GM19455 (cell line): ENCODE results near the gene LRG1.

ENCODE experiments used
- ATAC-seq: cut with Tn5 transposase; IDR thresholded peaks from one replicate; pipeline ENCODE4 v1.9.1; 2021; ENCODE audit not compliant: unreplicated experiment

Gene LRG1

GRCh38 chr19:4539693-4540581 is at the start of gene LRG1:
Gene LRG1, minus strand, starts transcription at chr19:4540036. Its CDS starts 23 bp downstream, at chr19:4540013.
- no peak for ATAC-seq

DNA sequence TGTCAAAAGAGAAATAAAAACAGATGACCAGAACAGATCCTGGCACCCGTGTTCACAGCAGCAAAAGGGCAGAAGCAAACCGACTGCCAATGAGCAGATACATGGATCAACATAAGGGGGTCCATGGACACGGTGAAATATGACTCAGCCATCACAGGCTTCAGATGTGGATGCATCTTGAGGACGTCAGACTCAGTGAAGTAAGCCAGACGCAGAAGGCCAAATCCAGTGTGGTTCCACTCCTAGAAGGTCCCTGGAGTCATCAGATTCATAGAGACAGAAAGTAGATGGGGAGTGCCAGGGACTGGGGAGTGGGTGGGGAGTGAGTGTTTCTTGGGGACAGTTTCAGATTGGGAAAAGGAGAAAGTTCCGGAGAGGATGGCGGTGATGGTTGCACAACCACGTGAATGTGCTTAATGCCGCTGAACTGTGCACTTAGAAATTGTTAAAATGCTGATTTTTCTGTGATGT is 48.5 kb upstream of the LRG1 start:
- ATAC-seq, result no peak

GRCh38 chr19:4587527-4587926 is 47.7 kb upstream of the LRG1 start:
- ATAC-seq, result no peak

DNA sequence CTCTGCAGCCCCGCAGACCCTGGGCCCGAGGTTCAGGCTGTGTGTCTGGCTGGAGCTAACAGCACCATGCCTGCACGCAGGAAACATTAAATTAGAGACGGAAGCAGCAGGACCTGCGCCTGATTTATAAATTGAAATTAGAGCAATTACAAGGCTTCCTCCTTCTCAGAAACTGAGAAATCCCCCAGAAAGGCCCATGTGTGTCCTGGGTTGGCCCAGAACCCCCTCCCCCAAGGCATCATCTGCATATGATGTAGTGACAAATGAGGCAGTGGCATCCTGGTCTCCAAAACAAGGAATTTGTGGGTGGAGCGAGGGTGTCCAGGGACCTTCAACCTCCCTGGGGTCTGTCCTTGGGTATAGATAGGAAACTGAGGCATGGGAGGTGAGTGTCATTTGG is 46.9 kb upstream of the LRG1 start:
- ATAC-seq, result no peak

- ATAC-seq, result no peak
These were observed 46.4 kb upstream of the LRG1 start for GRCh38 chr19:4586245-4586644.

- no peak for ATAC-seq
These were observed 45.7 kb upstream of the LRG1 start for GRCh38 chr19:4585556-4585955.

DNA sequence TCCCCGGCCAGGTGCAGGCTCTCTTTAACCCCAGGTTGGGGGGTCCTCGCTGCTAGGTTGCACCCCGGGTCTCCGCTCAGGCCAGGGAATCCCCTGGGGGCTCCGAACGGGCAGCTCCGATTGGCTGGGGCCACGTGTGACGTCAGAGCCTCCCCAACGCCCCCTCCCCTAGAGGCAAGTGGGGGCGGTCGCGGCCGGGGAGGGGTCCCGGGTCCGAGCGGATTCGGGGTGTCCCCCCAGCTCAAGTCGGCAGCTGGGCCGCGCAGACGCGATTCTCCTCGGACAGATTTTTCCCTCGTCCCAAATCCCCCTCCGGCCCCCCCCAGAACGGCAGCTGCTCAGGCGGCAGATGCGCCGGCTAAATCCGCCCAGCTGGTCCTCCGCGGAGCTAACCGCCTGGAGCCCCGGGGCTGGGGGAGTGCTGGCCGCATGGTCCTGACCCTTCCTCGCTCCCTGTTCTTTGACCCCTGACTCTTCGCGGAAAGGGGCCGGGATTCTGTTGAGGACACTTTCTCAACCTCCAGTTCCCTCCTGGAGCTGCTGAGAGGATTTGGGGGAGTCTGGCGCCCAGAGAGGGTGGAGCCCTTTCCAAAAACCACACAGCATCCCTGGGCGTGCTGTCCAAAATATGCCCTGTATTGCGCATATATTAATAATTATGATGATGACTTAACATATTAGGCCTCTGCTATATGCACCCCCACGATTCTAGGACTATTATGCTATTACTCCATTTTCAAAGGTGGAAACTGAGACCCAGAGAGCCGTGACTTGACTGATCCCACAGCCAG is 45.0 kb upstream of the LRG1 start:
- no peak for ATAC-seq

- ATAC-seq, result no peak
These were observed 44.3 kb upstream of the LRG1 start for GRCh38 chr19:4583961-4584669.

GRCh38 chr19:4582980-4583842 is 43.4 kb upstream of the LRG1 start:
- ATAC-seq, result no peak

- ATAC-seq, result no peak
These were observed 42.1 kb upstream of the LRG1 start for GRCh38 chr19:4581666-4582553.

DNA sequence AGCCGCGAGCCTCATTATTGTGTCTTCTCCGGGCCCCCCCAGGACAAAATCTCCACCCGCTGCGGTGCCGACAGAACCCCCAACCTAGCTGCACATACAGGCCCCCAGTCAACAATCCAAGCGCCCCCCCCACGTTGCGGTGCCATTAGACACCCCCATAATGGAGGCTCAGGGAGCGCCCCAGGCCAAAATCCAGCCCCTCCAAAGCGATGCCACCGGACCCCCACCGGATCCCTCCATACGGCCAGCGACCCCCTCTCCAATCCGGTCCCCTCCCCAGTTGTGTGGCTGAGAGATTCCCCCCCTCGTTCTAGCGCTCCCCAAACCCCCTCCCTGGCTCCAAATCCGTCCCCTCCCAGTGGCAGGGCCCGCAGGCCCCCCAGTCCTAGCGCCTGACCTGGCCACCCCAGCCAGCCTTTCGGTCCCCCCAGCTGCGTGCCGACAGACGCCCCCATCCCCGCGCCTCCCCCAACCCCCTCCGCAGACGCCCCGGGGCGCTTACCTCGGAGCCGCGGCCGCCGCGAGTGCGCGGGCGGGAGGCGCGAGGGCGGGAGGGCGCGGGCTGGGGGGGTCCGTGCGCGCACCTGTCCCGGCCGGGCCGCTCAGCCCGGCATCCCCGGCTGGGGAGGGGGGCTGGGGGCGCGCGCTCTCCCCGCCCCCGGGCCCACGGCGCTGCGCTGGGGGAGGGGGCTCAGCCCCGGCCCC is 41.3 kb upstream of the LRG1 start:
- ATAC-seq, result no peak

GRCh38 chr19:4580021-4580901 is 40.4 kb upstream of the LRG1 start:
- ATAC-seq, result no peak

DNA sequence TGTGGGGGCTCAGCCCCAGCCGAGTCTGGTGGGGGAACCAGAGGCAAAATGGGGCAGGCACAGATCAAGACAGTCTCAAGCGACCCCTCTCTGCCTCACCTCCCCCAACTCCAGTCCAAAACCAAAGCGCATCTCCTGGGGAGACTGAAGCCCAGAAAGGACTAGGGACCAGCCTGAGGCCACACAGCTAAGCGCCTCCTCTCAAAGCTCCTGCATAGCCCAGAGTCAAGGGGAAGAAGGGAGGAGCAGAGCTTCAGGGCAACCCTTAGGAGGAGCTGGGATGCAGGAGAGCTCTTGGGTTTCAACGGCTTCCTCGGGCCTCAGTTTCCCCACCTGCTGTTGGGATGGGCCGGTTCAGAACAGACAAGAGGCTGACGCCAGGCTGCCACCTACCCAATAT is 39.6 kb upstream of the LRG1 start:
- no peak for ATAC-seq

DNA sequence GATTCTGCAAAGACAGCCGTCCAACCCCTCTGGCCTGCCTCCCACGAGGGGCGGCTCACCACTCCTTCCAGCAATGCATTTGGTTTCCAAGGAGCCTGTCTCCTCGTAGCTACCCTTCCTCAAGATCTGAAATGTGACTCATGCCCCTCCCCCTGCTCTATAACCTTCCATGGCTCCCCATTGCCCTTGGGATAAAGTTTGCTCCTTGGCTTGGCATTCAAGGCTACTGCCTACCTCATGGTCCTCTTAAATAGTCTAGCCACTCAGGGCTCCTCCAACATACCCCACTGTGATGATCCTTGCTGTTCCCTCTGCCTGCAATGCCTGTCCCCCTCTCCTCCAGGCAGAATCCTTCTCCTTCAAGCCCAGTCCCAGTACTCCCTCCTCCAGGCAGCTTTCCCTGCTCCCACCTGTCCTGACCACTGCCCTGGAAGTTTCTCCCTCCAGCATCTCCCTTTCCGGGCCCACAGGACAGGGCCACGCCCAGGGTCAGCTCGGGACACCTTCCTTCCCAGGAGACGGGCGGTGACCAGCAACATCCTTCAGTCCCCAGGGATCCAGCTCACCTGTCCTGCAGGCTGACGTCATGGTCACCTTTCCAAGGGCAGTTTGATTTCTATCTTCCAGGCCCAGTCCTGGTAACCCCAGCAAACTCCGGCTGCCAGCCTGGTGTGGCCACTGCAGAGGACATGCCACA is 38.9 kb upstream of the LRG1 start:
- ATAC-seq, result no peak

DNA sequence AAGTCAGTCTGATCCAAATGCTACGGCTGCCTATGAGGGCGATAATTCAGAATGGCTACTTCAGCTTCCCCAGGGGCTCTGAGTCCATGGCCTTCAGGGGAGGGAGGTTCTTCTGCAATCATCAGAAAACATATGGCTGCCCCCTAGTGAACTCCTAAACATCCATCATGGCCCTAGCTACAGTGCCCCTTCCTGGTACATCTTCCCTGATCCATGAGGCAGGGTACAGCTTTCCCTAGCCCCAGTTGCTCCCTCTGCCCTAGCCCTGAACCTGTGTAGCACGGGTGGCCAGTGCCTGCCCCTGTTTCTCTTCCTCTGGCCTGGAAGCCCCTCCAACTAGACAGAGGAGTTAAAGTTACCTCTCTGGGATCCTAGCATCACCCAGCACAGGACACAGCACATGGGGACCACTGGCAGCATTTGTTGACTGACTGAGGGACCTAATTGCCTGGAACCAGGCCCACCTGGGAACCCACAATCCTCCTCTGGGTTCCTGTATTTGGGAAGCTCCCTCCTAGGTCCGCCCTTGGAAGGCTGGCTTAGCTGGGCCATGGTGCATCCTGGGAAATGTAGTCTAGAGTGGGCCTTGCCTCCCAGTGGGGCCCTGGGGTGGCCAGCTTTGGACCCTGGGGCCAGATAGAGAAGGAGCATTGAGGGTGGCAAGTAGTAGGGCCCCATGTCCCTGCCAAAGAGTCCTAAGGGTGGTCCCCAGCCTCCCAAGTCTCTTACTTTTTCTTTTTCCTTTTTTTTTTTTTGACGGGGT is 37.4 kb upstream of the LRG1 start:
- ATAC-seq, result no peak
